Endothelial cell of umbilical vein (primary cell): ENCODE data around the gene ETS1. TPM values are rescaled to one million over a fixed set of nuclear protein-coding genes. Genes with fewer than 3 reads are reported as not detected.

ENCODE experiments used
- BruUV-seq: library from RNA; stranded (reverse); fragments of 400-500 nt; replicated peaks from 2 replicates; lab custom pipeline; 2021; lab: Mats Ljungman, UMichigan
- CTCF ChIA-PET: fragments of 300-600, 350-600 bp; sonication (Branson Sonifier 250); formaldehyde crosslinking; loops from one replicate; lab custom pipeline; 2021; ENCODE audit warnings: antibody characterized with exemption, inconsistent platforms; lab: Charles Lee
- POLR2A ChIA-PET: fragments of 300-600, 350-600 bp; sonication (Branson Sonifier 250); formaldehyde crosslinking; loops from one replicate; lab custom pipeline; 2021; ENCODE audit warnings: antibody characterized with exemption, inconsistent platforms; lab: Charles Lee
- DNase-seq: peaks from one replicate; pipeline ENCODE4 v3.0.0-alpha.2; 2011; ENCODE audit warnings: low read depth, low spot score
- FAIRE-seq: peaks from 2 replicates; lab custom pipeline; 2011; peaks lifted over from hg19 to GRCh38; lab: Jason Lieb, UNC
- H2AFZ ChIP-seq: 2 replicates; pipeline ENCODE4 v1.6.0; 2012; ENCODE audit warnings: low read depth, low read length, control low read depth, inconsistent platforms
- H3K27ac ChIP-seq: 2 replicates; pipeline ENCODE4 v1.5.1; 2011; ENCODE audit warnings: low read depth, mild to moderate bottlenecking, control low read depth, low read length, moderate library complexity; ENCODE audit not compliant: insufficient read depth
- H3K27me3 ChIP-seq, 2 experiments: 2 replicates each; pipeline versions ENCODE4 v1.6.0 to v1.6.1; 2011; ENCODE audit warnings: low read length in 2 of 2, mixed read lengths in 1 of 2; ENCODE audit not compliant: control insufficient read depth in 2 of 2, insufficient read depth in 2 of 2
- H3K36me3 ChIP-seq, 2 experiments: 2 replicates in 1 of 2; 3 replicates in 1 of 2; pipeline ENCODE4 v1.5.1; 2011; ENCODE audit warnings: low read length in 2 of 2, mild to moderate bottlenecking in 1 of 2, moderate library complexity in 1 of 2; ENCODE audit not compliant: control insufficient read depth in 2 of 2, insufficient read depth in 2 of 2; ENCODE audit errors: extremely low read depth in 1 of 2
- H3K4me1 ChIP-seq: 3 replicates; pipeline ENCODE4 v1.5.1; 2011; ENCODE audit warnings: mild to moderate bottlenecking, low read length; ENCODE audit not compliant: control insufficient read depth, insufficient read depth; ENCODE audit errors: extremely low read depth
- H3K4me2 ChIP-seq: 2 replicates; pipeline ENCODE4 v1.6.1; 2011; ENCODE audit warnings: low read length, control low read depth, mixed read lengths; ENCODE audit not compliant: insufficient read depth
- H3K4me3 ChIP-seq, 3 experiments: fragments of 200-600 bp in 1 of 3; sonication (generic), shearing (Covaris generic) in 1 of 3; replicated peaks in 1 of 3; 2 replicates each; pipeline ENCODE4 v1.5.1; 2011 to 2016; ENCODE audit warnings: control low read depth in 3 of 3, low read length in 3 of 3, mild to moderate bottlenecking in 2 of 3, inconsistent platforms in 1 of 3, low read depth in 1 of 3, moderate library complexity in 1 of 3; ENCODE audit not compliant: insufficient read depth in 1 of 3
- H3K79me2 ChIP-seq: 2 replicates; pipeline ENCODE4 v1.6.0; 2012; ENCODE audit warnings: low read length, inconsistent platforms; ENCODE audit not compliant: control insufficient read depth, insufficient read depth
- H3K9ac ChIP-seq: replicated peaks from 2 replicates; pipeline ENCODE3; 2011; ENCODE audit warnings: low read length, control low read depth; ENCODE audit not compliant: insufficient read depth; ENCODE audit errors: extremely low read depth
- H3K9me1 ChIP-seq: replicated peaks from 3 replicates; pipeline ENCODE4 v1.6.0; 2011; ENCODE audit warnings: mild to moderate bottlenecking, low read length; ENCODE audit not compliant: control insufficient read depth, insufficient read depth; ENCODE audit errors: extremely low read depth
- H3K9me3 ChIP-seq: replicated peaks from 2 replicates; pipeline ENCODE4 v1.5.1; 2012; ENCODE audit warnings: low read length, inconsistent platforms; ENCODE audit not compliant: control insufficient read depth, insufficient read depth
- H4K20me1 ChIP-seq: replicated peaks from 2 replicates; pipeline ENCODE3; 2011; ENCODE audit warnings: mild to moderate bottlenecking, low read length; ENCODE audit not compliant: control insufficient read depth, insufficient read depth; ENCODE audit errors: extremely low read depth
- CTCF ChIP-seq, 2 donors: IDR thresholded peaks; 1 replicate in 1 of 2; 2 replicates in 1 of 2; pipeline ENCODE4 v1.5.1; 2011; ENCODE audit warnings: low read length in 2 of 2, mild to moderate bottlenecking in 2 of 2, moderate library complexity in 2 of 2, control low read depth in 1 of 2, inconsistent platforms in 1 of 2, low read depth in 1 of 2; ENCODE audit not compliant: insufficient read depth in 1 of 2; ENCODE audit errors: extremely low read depth in 1 of 2
- EZH2 ChIP-seq: IDR thresholded peaks from 2 replicates; pipeline ENCODE4 v1.6.1; 2012; ENCODE audit warnings: borderline replicate concordance, low read depth, mild to moderate bottlenecking, moderate library complexity, low read length, inconsistent platforms; ENCODE audit not compliant: severe bottlenecking
- FOS ChIP-seq: IDR thresholded peaks from 2 replicates; pipeline ENCODE4 v1.6.1; 2011; ENCODE audit warnings: mild to moderate bottlenecking, low read length, moderate library complexity, borderline replicate concordance; ENCODE audit not compliant: insufficient read depth
- GATA2 ChIP-seq: IDR thresholded peaks from 2 replicates; pipeline ENCODE4 v1.7.0; 2011; ENCODE audit warnings: low read depth, mild to moderate bottlenecking, moderate library complexity, mixed read lengths, low read length; ENCODE audit not compliant: insufficient read length, insufficient read depth
- JUN ChIP-seq: IDR thresholded peaks from 2 replicates; pipeline ENCODE4 v1.6.1; 2011; ENCODE audit warnings: borderline replicate concordance, low read depth; ENCODE audit not compliant: insufficient read length, insufficient read depth
- MAX ChIP-seq: IDR thresholded peaks from 2 replicates; pipeline ENCODE4 v1.6.1; 2011; ENCODE audit not compliant: insufficient read depth, insufficient read length
- MYC ChIP-seq: IDR thresholded peaks from one replicate; pipeline ENCODE4 v1.6.1; 2011; ENCODE audit warnings: mild to moderate bottlenecking, low read depth, low read length
- POLR2A ChIP-seq: IDR thresholded peaks from 2 replicates; pipeline ENCODE4 v1.6.1; 2012; ENCODE audit warnings: low read depth, mild to moderate bottlenecking, control low read depth, low read length
- POLR2AphosphoS5 ChIP-seq: IDR thresholded peaks from 2 replicates; pipeline ENCODE4 v1.6.1; 2012; ENCODE audit warnings: low read depth, mild to moderate bottlenecking, control low read depth, low read length, moderate library complexity; ENCODE audit not compliant: insufficient read depth
- dilution Hi-C: fragments of 300-500 bp; cut with MboI; formaldehyde crosslinking; loops from one replicate; pipeline ENCODE4 v1.15.0; 2019; ENCODE audit warnings: low sequenced_read_pairs; ENCODE audit not compliant: extremely low pct_ligation_motif_present
- intact Hi-C: fragments of 100-400 bp; cut with micrococcal nuclease; formaldehyde crosslinking; loops from one replicate; pipeline ENCODE4 v1.10.0; 2022
- polyA plus RNA-seq, 4 experiments: library from polyadenylated mRNA; depleted of rRNA in 3 of 4; stranded (reverse) in 3 of 4; unstranded in 1 of 4; fragments of >200 nt; gene quantifications; 2 replicates each; pipeline versions ENCODE4 v1.2.1 to v1.2.3, GENCODE V29; 2011 to 2012; ENCODE audit warnings: missing spikeins in 1 of 4
- total RNA-seq: library from RNA; stranded (reverse); gene quantifications from 2 replicates; pipeline ENCODE4 v1.2.3, GENCODE V29; 2021

The ETS1 gene
- total and polyA plus RNA-seq, 2 donors (not counting 3 experiments of a cell fraction or from before 2014, with no cell fraction given), result 34.2 to 115 TPM

GRCh38 chr11:128616161-128616560, 28.8 kb upstream of the ETS1 start:
- Histone ChIP-seq H3K4me1 (peaks cover 2% of the 10 kb centered on the region), H3K4me3 (no peak overlapping the region), H3K9ac (no peak overlapping the region), H3K27me3 (peaks cover 2 to 19% of the 10 kb centered on the region in 2 experiments), H3K36me3 (no peaks in the 10 kb centered on the region), H4K20me1 (no peaks in the 10 kb centered on the region), H3K79me2 (no peaks in the 10 kb centered on the region), H3K4me2 (no peak overlapping the region), H3K27ac (no peak overlapping the region), H2AFZ (no peak overlapping the region), H3K9me1 (no peaks in the 10 kb centered on the region), H3K9me3 (no peaks in the 10 kb centered on the region)
- dilution Hi-C loops, result no loop called here
- DNase-seq (peak; percentile 12), FAIRE-seq (no peak)
- CTCF ChIA-PET, result no interaction called here
- POLR2A ChIA-PET, result no interaction called here
- intact Hi-C loops, result no loop called here
- no TSS peak for BruUV-seq
- no peak for TF ChIP-seq MAX
- TF ChIP-seq FOS, result no peak
- TF ChIP-seq EZH2, result no peak

GRCh38 chr11:128615612-128616011, 28.3 kb upstream of the ETS1 start:
- Histone ChIP-seq H4K20me1 (no peaks in the 10 kb centered on the region), H3K9me3 (no peaks in the 10 kb centered on the region), H3K4me3 (no peak overlapping the region), H3K79me2 (no peaks in the 10 kb centered on the region), H3K9ac (no peak overlapping the region), H3K9me1 (no peaks in the 10 kb centered on the region), H3K36me3 (no peaks in the 10 kb centered on the region), H3K27me3 (peaks cover 2 to 19% of the 10 kb centered on the region in 2 experiments), H3K4me1 (peaks cover 3% of the 10 kb centered on the region), H2AFZ (no peak overlapping the region), H3K4me2 (no peak overlapping the region), H3K27ac (no peak overlapping the region)
- no peak for DNase-seq
- no peak for FAIRE-seq
- POLR2A ChIA-PET, result no interaction called here
- TF ChIP-seq POLR2AphosphoS5 (no peak), EZH2 (no peak), JUN (no peak), GATA2 (no peak), MAX (no peak), FOS (no peak), MYC (no peak), POLR2A (no peak), CTCF (IDR thresholded peaks at IDR 0.05; ENCODE audit: extremely low read depth in 1 of 2, insufficient read depth in 1 of 2, low read depth in 1 of 2, low read length in 2 of 2) (no peak)
- dilution Hi-C loops, result no loop called here
- CTCF ChIA-PET, result no interaction called here
- intact Hi-C loops, result no loop called here
- BruUV-seq, result no TSS peak
